OCI-LY7 (cell line): ENCODE results near the gene DDX42.

Experiments used
- EZH2phosphoT487 ChIP-seq: fragments of 200-600 bp; sonication (generic); IDR thresholded peaks from 2 replicates; pipeline ENCODE4 v1.6.1; 2018; ENCODE audit warnings: low read depth, borderline replicate concordance, mild to moderate bottlenecking, mixed run types, antibody characterized with exemption, low read length, moderate library complexity, mixed read lengths
- TF ChIP-seq, protein P1 (sequence below): fragments of 200-600 bp; sonication (generic); conservative IDR thresholded peaks from 2 replicates; pipeline ENCODE4 v1.5.1; 2014; ENCODE audit warnings: mild to moderate bottlenecking, antibody characterized with exemption, low read length, moderate library complexity, mixed read lengths

DNA sequence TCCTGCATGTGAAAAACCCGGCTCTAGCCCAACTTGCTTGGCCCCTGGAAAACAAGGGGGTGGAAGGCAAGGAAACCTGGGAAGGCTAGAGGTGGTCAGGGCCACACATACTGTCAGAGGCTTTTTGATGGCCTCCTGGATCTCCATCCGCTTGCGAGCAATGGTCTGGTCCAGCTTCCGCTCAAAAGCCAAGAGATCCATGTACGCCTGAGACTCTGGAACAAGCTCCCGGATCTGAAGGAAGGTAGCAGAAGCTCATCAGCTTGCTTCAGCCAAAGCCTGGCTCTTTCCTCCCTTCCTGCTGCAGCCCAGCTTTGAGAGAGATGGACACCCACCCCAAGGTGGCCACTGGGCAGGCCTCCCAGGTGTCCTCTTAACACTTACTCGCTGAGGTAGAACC lies 62.8 kb downstream of the DDX42 start:
- no peak for TF ChIP-seq EZH2phosphoT487
- TF ChIP-seq, protein P1, sequence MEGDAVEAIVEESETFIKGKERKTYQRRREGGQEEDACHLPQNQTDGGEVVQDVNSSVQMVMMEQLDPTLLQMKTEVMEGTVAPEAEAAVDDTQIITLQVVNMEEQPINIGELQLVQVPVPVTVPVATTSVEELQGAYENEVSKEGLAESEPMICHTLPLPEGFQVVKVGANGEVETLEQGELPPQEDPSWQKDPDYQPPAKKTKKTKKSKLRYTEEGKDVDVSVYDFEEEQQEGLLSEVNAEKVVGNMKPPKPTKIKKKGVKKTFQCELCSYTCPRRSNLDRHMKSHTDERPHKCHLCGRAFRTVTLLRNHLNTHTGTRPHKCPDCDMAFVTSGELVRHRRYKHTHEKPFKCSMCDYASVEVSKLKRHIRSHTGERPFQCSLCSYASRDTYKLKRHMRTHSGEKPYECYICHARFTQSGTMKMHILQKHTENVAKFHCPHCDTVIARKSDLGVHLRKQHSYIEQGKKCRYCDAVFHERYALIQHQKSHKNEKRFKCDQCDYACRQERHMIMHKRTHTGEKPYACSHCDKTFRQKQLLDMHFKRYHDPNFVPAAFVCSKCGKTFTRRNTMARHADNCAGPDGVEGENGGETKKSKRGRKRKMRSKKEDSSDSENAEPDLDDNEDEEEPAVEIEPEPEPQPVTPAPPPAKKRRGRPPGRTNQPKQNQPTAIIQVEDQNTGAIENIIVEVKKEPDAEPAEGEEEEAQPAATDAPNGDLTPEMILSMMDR, result no peak
